ENCODE results near the gene ELAVL1.

The ELAVL1 gene

DNA sequence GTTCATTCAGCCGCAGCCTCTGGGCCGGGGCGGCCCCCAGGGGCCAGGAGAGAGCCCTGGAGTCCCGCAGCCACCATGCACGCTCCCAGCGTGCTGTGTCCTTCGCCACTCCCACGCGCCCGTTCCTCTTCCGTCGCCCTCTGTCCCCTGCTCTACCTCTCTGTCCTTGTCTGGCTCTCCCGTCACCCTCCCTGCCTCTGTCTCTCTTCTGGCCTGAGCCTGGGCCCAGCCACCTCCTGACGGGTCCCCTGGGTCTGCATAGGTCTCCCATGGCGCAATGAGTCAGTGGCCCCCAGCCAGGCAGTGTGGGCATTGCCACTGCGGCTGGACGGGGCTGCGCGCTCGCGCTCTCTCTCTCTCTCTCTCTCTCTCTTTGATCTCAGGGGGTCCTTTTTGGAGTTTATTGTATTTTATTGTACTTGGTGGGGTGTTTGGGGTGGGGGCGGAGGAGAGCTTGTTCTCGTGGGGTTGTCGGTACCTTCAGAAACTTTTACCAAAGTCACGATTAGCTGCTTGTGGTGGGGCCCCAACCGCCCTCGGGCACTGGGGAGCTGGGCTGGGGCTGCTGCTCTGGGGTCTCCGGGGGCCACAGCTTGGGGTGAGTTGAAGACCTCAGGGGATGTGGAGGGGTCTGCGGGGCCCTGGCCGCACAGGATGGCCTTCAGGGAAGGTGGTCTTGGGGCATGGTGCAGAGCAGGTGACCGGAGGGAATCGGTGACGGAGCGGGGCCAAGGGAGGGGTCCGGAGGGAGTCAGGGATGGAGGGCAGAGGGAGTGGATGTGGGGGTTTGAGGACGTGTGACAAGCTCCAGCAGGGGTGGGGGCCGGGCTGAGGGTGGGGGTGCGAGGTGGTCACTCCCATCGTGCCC, 92.5 kb downstream of the ELAVL1 start:
- no peak for DNase-seq (ENCODE audit: low read depth in 2 of 2)

DNA sequence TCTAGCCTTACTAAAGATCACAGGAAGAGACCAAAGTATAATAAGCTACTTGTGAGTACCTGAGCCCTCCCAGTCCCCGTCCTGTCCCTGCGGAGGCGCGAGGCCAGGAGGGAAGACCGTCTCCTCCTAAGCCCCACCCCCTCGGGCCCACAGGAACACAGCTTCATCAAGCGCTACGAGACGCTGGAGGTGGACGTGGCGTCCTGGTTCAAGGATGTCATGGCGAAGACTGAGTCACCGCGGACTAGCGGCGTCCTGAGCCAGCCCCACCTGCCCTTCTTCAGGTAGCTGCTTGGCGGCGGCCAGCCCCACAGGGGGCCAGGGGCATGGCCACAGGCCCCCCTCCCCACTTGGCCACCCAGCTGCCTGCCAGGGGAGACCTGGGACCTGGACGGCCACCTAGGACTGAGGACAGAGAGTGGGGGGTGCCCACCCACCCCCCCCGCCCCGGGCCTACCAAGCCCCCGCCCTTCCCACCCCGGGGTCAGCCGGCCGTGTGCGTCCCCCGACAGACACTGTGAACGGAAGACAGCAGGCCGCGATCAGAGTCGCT, 93.2 kb downstream of the ELAVL1 start:
- no peak for DNase-seq (ENCODE audit: low read depth in 2 of 2)

DNA sequence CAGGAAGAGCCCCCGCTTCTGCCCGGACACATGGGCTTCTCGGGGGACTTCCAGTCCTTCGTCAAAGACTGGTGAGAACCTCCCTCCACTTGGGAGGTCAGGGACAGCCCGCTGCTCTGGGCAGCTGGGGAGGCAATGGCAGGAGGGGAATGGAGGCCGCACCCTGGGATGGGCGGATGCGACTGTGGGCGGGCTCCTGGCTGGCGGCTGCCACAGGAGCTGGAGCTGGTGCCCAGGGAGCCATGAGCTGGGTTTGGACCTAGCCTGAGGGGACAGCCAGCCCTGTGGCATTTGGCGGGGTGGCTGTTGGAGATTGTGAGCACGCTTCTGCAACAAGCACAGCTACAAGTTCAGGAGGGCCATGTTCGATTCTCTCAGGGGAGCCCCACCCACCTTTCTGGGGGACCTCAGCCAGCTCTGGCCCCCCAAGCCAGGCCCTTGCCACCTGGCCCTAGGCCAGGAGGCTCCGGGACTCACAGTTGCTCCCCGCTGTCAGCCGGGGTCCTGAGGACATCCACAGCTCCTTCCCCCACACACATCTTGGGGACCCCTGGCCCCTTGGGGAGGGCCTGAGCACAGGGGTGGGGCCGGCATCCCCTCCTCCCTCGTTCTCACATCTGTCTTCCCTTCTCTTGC, 93.8 kb downstream of the ELAVL1 start:
- DNase-seq (ENCODE audit: low read depth in 2 of 2): no peak

DNA sequence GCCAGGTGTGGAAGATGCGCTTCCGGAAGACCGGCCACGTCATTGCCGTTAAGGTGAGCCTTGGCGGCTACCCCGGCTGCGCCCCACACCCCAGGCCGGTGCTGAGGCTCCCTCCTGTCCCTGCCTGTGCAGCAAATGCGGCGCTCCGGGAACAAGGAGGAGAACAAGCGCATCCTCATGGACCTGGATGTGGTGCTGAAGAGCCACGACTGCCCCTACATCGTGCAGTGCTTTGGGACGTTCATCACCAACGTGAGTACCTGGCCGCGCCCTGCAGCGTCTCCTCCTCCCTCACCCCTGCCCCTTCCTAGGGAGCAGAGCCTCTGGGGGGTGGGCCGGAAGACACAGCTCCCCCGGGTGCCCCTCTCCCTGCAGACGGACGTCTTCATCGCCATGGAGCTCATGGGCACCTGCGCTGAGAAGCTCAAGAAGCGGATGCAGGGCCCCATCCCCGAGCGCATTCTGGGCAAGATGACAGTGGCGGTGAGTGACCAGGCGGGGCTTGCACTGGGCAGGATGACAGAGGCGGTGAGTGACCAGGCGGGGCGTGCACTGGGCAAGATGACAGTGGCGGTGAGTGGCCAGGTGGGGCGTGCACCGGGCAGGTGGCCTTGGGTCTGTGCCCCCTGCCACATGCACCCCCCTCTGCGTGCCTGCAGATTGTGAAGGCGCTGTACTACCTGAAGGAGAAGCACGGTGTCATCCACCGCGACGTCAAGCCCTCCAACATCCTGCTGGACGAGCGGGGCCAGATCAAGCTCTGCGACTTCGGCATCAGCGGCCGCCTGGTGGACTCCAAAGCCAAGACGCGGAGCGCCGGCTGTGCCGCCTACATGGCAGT, 94.9 kb downstream of the ELAVL1 start:
- DNase-seq (ENCODE audit: low read depth in 2 of 2): no peak

DNA sequence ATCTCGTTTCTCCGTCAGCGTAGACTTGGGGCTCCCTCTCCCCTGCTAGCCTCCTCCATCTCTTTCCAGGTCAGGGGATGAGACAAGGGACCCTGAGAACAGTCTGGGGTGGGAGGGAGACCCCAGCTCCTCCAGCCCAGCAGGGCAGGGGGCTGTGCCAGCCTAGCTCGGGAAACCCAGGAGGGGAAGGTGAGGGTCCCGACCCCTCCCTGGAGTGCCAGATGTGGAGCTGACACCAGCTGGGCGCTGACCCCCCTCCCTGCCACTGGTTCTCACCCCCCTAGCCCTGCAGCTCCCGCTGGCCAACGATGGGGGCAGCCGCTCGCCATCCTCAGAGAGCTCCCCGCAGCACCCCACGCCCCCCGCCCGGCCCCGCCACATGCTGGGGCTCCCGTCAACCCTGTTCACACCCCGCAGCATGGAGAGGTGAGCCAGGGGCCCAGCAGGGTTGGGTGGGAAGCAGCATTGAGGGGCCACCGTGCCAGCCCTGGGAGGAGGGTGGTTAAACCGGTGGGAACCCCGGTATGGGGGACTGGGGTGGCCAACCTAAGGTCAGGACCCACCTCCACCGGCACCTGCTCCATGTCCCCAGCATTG, 95.9 kb downstream of the ELAVL1 start:
- no peak for DNase-seq (ENCODE audit: low read depth in 2 of 2)

DNA sequence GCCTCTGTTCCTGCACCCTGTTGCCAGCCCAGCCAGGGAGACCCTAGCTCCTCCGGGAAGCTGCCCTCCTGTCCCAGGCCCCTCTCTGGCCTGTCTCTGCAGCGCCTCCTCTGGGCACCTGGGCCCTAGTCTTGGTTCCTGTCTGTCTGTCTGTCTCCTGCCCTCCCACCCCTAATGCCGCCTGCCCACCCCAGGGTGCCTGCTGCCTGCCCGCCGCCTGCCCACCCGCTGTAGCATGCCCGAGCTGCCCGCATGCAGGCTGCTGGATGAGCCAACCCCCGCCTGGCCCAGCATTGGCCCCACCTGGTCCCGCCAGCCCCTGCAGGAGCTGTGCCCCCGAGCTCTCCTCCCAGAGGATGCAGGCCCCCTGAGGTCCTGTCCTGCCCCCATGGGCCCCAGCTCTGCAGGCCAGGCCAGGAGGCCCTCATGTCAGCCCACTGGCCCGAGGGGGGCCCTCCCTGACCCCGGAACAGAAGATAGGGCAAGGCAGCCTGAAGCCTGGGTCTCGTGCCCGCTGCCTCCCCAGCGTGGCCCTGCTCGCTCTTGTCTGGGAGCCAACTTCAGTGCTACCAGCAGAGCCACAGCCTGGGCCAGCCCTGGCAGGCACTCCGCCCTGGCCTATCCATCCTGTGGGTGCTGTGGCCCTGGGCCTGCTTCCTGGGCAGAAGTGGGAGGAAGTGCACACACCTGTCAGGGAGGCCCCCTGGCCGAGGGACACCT, 96.5 kb downstream of the ELAVL1 start:
- DNase-seq (ENCODE audit: low read depth in 2 of 2): no peak

Measured in stimulated activated CD8-positive, alpha-beta memory T cell treated with anti-CD3 and anti-CD28 coated beads, Interleukin-2, amount 100 ng/mL, for 48 hours (primary cell).